HFFc6 (cell line): Measurements from ENCODE around the gene AP3D1. TPM values are rescaled to one million over a fixed set of nuclear protein-coding genes. Genes with fewer than 3 reads are reported as not detected.
A peak's percentile ranks its signal among the peaks of the same experiment; 100 is the strongest.

Experiments used
- DNase-seq: peaks from one replicate; pipeline ENCODE4 v3.0.0-alpha.2; 2018
- H3K27ac Mint-ChIP-seq: 2 replicates; pipeline ENCODE4 v1.8.0; 2020; ENCODE audit warnings: mild to moderate bottlenecking, mixed read lengths
- H3K27me3 Mint-ChIP-seq: 2 replicates; pipeline ENCODE4 v1.8.0; 2021; ENCODE audit warnings: mild to moderate bottlenecking, moderate library complexity, mixed read lengths; ENCODE audit not compliant: insufficient read depth
- H3K36me3 Mint-ChIP-seq: 2 replicates; pipeline ENCODE4 v1.8.0; 2021; ENCODE audit warnings: low read depth, mixed read lengths
- H3K4me1 Mint-ChIP-seq: 2 replicates; pipeline ENCODE4 v1.8.0; 2020; ENCODE audit warnings: low read depth, mixed read lengths
- H3K4me3 Mint-ChIP-seq: 2 replicates; pipeline ENCODE4 v1.8.0; 2020; ENCODE audit warnings: mild to moderate bottlenecking, moderate library complexity, mixed read lengths
- H3K9me3 Mint-ChIP-seq: 2 replicates; pipeline ENCODE4 v1.8.0; 2020; ENCODE audit warnings: mild to moderate bottlenecking, mixed read lengths
- total RNA-seq, 6 experiments: library from RNA; stranded (reverse); fragmentation: NEBNext Ultra II Directional; extraction: Animal tissue kit (Norgen Biotek cat#: 25700); gene quantifications; 2 replicates in 1 of 6; 3 replicates in 5 of 6; pipeline ENCODE4 v1.2.3, GENCODE V29; 2021
- TF ChIP-seq, protein P1 (sequence below): fragments of 200-600 bp; sonication (generic); IDR thresholded peaks from 2 replicates; pipeline ENCODE4 v1.5.0; 2021; ENCODE audit warnings: antibody characterized with exemption, mild to moderate bottlenecking

Gene AP3D1
- total RNA-seq, 6 experiments from 2014 or later: 139 to 169 (median 151) TPM

DNA sequence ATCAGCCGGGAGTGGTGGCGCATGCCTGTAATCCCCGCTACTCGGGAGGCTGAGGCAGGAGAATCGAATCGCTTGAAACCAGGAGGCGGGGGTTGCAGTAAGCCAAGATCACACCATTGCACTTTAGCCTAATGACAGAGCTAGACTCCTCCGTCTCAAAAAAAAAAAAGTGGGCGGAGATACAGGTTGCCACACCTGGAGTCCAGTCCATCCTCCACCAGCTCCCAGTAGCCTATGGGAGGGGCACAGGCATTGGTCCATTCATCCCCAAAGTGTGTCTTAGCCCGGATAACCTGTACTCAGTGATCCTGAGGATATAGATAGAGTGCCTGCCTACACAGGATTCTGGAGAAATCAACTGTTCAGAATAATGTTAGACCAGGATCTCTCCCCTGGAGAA lies 9.0 kb upstream of the AP3D1 start:
- Mint-ChIP-seq H3K27ac (no peak overlapping the region), H3K9me3 (no peaks in the 10 kb centered on the region), H3K36me3 (no peaks in the 10 kb centered on the region; the same call in 1 of the 2 replicates), H3K4me3 (no peak overlapping the region), H3K27me3 (peaks cover 2% of the 10 kb centered on the region), H3K4me1 (peaks cover 33% of the 10 kb centered on the region)
- TF ChIP-seq, protein P1, sequence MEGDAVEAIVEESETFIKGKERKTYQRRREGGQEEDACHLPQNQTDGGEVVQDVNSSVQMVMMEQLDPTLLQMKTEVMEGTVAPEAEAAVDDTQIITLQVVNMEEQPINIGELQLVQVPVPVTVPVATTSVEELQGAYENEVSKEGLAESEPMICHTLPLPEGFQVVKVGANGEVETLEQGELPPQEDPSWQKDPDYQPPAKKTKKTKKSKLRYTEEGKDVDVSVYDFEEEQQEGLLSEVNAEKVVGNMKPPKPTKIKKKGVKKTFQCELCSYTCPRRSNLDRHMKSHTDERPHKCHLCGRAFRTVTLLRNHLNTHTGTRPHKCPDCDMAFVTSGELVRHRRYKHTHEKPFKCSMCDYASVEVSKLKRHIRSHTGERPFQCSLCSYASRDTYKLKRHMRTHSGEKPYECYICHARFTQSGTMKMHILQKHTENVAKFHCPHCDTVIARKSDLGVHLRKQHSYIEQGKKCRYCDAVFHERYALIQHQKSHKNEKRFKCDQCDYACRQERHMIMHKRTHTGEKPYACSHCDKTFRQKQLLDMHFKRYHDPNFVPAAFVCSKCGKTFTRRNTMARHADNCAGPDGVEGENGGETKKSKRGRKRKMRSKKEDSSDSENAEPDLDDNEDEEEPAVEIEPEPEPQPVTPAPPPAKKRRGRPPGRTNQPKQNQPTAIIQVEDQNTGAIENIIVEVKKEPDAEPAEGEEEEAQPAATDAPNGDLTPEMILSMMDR: no peak
- DNase-seq: no peak

DNA sequence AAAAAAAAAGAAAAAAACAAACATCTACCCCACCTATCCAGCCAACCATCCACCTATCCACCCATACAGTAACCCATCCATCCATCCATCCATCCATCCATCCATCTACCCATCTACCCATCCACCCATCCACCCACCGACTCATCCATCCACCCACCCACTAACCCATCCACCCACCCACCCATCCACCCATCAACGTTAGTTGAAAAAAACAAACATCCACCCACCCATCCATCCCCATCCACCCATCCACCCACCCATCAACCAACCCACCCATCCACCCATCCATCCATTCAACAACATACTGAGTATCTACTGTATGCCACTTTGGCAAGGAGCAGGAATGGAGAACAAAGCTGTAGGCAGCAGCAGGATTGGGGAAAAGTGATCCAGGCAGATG lies 6.1 kb upstream of the AP3D1 start:
- peaks cover 44% of the 10 kb centered on the region for H3K4me1 Mint-ChIP-seq

DNA sequence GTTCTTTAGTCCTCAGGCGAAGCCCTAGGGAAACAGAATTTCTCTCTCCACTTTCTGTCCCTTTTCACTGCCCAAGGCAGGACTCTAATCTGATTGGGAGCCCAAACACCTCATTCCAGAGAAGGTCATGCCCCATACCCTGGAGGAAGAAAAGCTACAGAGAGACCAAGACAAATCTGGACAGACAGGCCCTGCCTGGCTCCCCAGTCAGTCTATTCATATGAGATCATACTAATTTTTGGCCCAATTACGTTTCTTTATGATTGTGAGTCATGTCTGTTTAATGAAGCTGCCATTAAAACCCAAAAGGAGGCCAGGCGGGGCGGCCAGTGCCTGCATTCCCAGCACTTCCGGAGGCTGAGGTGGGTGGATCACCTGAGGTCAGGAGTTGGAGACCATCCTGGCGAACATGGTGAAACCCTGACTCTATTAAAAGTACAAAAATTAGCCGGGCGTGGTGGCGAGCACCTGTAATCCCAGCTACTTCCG lies 3.3 kb upstream of the AP3D1 start:
- Mint-ChIP-seq H3K36me3 (peaks cover 9% of the 10 kb centered on the region), H3K4me3 (peak overlapping the region; percentile 58), H3K27me3 (peaks cover 4% of the 10 kb centered on the region; the same call in 1 of the 2 replicates), H3K4me1 (peaks cover 49% of the 10 kb centered on the region), H3K27ac (peak overlapping the region; percentile 90), H3K9me3 (no peaks in the 10 kb centered on the region)
- TF ChIP-seq, protein P1: no peak
- DNase-seq: peak; percentile 96

More for the DNA sequence above, 6.1 kb upstream of the AP3D1 start:
- peaks cover 2% of the 10 kb centered on the region; the same call in 1 of the 2 replicates for H3K27me3 Mint-ChIP-seq
- H3K9me3 Mint-ChIP-seq: no peaks in the 10 kb centered on the region
- peak overlapping the region; percentile 25; the same call in 1 of the 2 replicates for H3K4me3 Mint-ChIP-seq
- H3K27ac Mint-ChIP-seq: peak overlapping the region; percentile 5; the same call in 1 of the 2 replicates
- no peak for DNase-seq
- no peaks in the 10 kb centered on the region for H3K36me3 Mint-ChIP-seq
- TF ChIP-seq, protein P1: no peak

DNA sequence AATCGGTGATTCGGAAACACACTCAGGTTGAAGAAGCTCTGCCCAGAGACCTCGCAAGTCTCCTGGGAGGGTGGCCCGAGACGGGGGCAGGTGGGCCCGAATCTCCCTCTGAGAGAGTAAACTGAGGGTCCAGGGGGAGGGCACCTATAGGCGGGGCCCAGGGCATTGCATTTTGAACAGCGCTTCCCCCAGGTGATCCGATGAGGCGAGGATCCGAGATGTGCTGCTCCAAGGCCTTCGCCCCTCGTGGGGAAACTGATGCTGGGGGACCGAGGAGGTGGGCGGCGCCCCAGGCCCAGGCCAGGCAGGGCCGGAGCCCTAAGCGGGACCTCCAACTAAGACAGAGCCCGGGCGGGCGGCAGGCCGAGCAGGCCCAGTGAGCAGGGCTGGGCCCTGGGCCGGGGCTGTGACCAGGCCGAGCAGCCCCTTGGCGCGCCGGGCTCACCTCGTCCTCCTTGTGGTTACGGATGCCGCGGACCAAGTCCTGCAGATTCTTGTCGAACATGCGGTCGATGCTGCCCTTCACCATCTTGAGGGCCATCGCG lies 500 bp downstream of the AP3D1 start:
- TF ChIP-seq, protein P1: no peak
- Mint-ChIP-seq H3K27me3 (peaks cover 2% of the 10 kb centered on the region; the same call in 1 of the 2 replicates), H3K36me3 (peaks cover 20% of the 10 kb centered on the region), H3K9me3 (no peaks in the 10 kb centered on the region), H3K4me3 (peak overlapping the region; percentile 95), H3K27ac (peak overlapping the region; percentile 89), H3K4me1 (peaks cover 46% of the 10 kb centered on the region)
- no peak for DNase-seq

DNA sequence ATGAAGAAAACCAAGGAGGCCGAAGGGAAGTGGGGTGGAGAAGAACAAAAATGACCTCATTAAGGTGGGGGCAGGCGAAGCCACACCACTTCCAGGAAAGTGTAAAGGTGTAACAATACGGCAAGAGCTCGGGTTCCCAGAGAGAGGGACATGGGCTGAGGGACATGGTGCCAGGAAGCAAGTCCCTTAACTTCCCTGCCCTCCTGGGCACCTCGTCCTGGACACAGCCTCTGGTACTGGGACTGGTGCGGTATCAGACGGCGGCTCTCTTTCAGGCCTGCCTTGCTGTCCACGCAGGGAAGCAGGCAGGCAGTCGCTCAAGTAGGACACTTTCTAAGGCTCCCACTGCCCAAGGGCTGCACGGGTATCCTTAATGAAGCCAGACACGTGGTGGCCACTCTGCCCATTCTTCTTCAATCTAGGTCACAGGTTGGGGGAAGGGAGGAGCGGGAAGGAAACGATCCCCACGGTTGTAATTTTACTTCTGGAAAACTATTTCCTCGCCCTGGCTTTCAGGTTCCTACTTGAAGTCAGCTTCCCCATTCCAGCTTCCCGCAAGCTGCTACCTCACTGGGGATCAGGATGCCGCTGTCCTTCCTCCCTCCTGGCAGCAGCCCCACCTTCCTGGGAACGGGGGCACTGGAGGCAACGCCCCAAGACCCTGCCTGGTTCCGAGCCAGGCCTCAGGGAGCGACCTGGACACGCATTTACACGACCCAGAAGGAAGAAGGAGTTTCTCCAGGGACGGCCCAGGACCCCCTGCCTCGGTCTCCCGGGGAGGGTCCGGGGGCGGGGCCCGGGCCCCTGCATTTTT lies 1.2 kb downstream of the AP3D1 start:
- no peaks in the 10 kb centered on the region for H3K9me3 Mint-ChIP-seq
- TF ChIP-seq, protein P1: no peak
- DNase-seq: no peak
- H3K4me3 Mint-ChIP-seq: peak overlapping the region; percentile 95
- peak overlapping the region; percentile 89 for H3K27ac Mint-ChIP-seq
- peaks cover 41% of the 10 kb centered on the region for H3K4me1 Mint-ChIP-seq
- peaks cover 2% of the 10 kb centered on the region; the same call in 1 of the 2 replicates for H3K27me3 Mint-ChIP-seq
- peaks cover 20% of the 10 kb centered on the region for H3K36me3 Mint-ChIP-seq
